Body of pancreas (tissue), 4 donors: ENCODE measurements around the gene RNF180.

Source experiments
- POLR2A ChIP-seq, 3 donors: fragments of 450-650 bp; IDR thresholded peaks; one replicate each; pipeline ENCODE4 v1.6.1; 2016; ENCODE audit warnings: antibody characterized with exemption in 3 of 3, mild to moderate bottlenecking in 2 of 3
- TF ChIP-seq, protein P1 (sequence below), 7 experiments: fragments of 450-650 bp in 4 of 7; fragments of 200-600 bp in 3 of 7; sonication (generic) in 3 of 7; IDR thresholded peaks; one replicate each; pipeline ENCODE4 v1.5.1; 2016 to 2019; ENCODE audit warnings: antibody characterized with exemption in 7 of 7

DNA sequence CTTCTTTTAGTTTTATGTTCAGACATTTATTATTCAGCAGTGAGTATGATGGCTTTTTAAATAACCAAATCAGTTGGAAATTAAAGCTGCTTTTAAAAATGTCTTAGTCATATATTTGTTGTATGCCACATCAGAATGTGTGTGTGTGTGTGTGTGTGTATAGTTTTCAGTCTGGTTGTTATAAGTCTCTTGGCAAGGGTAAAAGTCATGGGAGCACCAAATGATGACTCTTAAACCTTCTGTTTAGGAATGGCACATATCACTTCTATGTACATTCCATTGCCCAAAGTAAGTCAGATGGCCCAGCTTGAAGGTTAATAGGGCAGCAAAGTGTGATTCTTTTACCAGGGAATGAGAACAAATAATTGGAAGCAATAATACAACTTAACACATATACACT lies 135.9 kb downstream of the RNF180 start:
- TF ChIP-seq POLR2A (IDR thresholded peaks at IDR 0.05): no peak
- TF ChIP-seq, protein P1, sequence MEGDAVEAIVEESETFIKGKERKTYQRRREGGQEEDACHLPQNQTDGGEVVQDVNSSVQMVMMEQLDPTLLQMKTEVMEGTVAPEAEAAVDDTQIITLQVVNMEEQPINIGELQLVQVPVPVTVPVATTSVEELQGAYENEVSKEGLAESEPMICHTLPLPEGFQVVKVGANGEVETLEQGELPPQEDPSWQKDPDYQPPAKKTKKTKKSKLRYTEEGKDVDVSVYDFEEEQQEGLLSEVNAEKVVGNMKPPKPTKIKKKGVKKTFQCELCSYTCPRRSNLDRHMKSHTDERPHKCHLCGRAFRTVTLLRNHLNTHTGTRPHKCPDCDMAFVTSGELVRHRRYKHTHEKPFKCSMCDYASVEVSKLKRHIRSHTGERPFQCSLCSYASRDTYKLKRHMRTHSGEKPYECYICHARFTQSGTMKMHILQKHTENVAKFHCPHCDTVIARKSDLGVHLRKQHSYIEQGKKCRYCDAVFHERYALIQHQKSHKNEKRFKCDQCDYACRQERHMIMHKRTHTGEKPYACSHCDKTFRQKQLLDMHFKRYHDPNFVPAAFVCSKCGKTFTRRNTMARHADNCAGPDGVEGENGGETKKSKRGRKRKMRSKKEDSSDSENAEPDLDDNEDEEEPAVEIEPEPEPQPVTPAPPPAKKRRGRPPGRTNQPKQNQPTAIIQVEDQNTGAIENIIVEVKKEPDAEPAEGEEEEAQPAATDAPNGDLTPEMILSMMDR (IDR thresholded peaks at IDR 0.05): no peak
